HG03097 (cell line): ENCODE data around the gene ITPRIPL2.

ENCODE experiments used
- ATAC-seq: cut with Tn5 transposase; IDR thresholded peaks from one replicate; pipeline ENCODE4 v1.9.1; 2021; ENCODE audit not compliant: unreplicated experiment, low FRiP score

ITPRIPL2 gene

DNA sequence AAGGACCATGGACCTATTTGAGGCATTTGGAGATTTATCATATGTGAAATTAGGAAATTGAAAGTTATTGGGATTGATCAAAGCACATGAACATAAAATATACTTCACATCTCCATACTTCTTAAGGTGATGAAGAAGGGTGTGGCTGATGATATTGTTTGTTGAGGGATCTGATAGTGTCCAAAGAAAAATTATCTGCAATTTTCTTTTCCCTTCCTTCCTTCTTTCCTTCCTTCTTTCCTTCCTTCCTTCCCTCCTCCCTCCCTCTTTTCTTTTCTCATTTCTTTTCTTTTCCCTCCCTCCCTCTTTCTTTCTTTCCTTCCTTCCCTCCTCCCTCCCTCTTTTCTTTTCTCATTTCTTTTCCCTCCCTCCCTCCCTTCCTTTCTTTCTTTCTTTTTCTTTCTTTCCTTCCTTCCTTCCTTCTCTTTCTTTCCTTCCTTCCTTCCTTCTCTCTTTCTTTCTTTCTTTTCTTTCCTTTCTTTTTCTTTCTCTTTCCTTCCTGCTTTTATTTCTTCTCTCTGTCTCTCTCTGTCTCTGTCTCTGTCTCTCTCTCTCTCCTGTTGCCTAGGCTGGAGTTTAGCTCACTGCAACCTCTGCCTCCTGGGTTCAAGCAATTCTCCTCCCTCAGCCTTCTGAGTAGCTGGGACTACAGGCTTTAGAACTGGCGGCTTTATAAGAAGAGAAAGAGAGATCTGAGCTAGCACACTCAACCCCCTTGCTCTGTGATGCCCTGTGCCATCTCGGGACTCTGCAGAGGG, 20.9 kb upstream of the ITPRIPL2 start:
- no peak for ATAC-seq

DNA sequence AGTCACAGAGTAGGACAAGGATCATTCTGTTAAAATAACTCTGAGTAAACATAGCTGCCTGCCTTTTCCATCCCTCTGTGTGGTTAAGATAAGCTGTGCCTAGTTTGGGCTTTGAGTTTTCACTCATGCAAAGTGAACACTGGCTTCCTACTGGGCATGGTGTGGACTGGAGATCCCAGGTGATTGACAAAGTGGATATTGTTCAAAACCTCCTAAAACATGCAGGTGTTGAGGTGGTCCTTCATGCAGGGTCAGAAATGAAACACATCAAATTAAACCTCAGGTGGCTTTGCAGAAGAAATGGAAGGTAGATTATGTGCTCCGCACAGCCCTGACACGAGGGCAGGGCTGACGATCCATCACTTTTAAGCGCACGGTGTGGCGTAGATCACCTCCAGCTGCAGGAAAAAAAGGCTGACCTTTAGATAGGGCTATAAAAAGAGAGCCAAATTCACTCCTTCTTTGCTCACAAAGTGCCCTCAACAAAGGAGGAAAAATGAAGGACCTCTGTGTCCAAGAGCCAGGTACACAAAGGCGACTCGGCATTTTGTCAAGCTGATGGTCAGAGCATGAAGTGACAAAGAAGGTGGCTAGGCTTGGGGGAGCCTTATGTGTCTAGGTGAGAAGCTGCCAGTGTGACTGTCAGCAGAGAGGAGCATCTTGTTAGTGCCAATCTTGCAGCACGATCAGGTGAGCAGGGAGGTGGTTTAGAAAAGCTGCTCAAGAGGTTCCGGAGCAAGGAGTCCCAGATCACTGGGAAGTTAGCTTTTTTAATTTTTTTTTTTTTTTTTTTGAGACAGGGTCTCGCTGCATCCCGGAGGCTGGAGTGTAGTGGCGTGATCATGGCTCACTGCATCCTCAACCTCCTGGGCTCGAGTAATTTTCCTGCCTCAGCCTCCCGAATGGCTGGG, 19.9 kb upstream of the ITPRIPL2 start:
- no peak for ATAC-seq

DNA sequence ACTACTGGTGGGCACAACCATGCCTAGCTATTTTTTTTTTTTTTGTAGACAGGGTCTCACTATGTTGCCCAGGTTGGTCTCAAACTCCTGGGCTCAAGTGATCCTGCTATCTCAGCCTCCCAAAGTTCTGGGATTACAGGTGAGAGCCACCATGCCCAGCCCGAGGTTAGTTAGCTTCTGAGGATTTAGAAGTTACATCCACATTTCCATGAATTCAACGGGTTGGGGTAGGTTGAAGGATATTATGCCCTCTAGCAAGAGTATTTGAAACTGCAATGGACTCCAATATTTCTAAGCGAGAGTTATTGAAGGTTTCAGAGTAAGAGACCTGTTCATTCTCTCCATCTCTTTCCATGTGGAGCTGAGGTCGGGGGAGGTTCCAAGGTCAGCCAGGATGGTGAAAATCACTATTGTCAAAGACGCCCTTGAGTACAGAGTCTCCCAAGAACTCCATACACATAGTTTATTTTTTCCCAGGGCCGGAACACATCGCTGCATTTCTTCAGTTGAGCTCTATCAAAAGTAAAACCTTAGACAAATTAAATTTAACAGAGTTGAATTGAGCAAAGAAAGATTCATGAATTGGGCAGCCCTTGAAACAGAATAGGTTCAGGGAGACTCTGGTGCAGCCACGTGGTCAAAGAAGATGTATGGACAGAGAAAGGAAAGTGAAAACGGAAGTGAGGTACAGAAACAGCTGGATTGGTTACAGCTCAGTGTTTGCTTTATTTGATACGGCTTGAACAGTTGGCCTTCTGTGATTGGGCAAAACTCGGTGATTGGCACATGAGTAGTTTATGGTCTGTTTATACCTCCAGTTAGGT, 19.0 kb upstream of the ITPRIPL2 start:
- no peak for ATAC-seq

DNA sequence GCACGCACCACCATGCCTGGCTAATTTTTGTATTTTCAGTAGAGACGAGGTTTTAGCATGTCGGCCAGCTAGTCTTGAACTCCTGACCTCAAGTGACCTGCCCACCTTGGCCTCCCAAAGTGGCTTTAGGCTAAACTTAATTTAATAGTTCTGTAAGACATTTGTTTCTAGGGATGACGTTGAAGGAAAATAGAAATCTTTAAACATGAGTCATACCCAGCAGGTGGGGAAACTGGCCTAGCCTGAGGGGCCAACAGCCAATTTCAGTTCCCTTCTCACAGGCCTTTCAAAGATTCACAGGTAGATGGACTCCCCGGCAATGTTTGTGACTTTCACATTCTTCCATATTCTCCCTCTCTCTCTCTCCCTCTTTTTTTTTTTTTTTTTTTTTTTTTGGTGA, 18.1 kb upstream of the ITPRIPL2 start:
- no peak for ATAC-seq

DNA sequence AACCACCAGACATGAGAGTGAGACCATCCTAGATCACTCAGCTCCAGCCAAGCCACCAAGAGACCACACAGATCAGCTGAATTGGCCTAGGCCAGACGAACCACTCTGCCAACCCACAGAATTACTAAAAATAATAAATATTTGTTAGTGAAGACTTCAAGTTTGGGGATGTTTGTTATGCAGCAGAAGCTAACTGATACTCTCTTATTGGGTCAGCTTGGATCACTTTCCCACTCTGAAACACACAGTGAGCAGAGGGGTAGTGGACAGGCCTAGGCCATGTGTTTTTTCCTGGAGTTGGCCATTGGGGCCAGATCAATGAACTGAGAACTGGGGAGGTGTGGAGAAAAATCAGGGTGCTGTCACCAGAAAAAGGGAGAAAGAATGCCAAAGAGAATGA, 15.6 kb upstream of the ITPRIPL2 start:
- no peak for ATAC-seq

DNA sequence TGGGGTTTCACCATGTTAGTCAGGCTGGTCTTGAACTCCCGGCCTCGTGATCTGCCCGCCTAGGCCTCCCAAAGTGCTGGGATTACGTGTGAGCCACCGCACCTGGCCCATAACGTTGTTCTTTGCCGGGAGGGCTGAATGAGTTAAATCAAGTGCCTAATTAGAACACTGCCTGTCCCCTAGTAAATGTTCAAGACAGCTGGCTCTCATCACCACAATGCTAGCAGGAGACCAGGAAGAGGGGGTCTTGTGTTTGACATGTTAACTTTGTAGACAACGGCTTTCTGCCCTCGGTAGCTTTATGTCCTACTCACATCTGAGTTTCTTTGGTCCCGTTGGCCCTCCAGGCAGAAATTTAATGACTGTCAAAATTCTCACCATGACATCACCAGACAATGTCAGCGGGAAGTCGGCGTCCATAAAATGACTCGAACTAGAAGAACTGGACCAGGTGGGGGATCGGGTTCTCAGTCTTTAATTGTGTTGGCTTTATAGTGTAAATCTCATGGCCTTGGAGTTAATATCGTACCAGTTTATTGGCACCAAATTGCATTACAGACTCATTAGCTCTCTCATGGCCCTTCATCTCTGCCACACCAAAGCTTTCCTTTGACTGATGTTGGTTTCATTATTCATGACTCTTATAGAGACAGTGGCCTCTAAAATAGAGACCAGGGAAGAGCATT, 11.4 kb upstream of the ITPRIPL2 start:
- no peak for ATAC-seq

DNA sequence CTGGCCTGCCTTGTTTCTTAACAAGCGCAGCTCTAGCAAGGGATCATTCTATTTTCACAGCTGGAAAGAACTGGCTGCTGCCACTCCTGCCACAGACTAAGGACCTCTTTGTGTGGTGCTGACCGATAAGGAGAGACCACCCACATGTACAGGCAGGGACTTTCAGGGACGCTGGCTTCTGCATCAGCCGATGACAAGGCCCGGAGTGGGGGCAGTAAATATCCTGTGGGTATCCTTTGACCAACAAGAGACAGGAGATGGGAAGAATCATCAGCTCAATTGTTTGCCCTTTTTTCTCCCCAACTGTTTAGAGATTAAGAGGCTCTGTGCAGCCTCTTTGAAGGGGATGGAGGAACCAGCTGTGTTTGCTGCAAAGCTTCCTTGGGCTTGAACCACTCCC, 9.2 kb upstream of the ITPRIPL2 start:
- no peak for ATAC-seq

DNA sequence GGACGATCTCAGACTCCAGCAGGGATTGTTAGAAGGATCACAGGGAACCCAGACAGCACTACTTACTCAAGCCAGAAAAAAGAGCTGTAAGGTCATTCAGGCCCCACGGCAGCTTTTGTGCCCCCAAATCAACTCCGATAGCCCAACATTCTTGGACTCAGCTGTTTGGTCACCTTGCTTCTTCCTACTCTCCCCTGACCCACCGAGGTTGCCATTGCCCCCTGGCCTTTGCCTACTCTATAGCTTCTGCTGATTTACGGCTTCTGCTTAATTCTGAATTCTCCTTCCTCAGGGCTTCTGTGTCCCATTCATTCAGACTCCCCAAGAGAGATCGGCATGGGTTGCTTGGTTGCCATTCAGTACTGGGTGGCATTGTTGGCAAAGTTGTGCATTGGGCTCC, 8.6 kb upstream of the ITPRIPL2 start:
- no peak for ATAC-seq

DNA sequence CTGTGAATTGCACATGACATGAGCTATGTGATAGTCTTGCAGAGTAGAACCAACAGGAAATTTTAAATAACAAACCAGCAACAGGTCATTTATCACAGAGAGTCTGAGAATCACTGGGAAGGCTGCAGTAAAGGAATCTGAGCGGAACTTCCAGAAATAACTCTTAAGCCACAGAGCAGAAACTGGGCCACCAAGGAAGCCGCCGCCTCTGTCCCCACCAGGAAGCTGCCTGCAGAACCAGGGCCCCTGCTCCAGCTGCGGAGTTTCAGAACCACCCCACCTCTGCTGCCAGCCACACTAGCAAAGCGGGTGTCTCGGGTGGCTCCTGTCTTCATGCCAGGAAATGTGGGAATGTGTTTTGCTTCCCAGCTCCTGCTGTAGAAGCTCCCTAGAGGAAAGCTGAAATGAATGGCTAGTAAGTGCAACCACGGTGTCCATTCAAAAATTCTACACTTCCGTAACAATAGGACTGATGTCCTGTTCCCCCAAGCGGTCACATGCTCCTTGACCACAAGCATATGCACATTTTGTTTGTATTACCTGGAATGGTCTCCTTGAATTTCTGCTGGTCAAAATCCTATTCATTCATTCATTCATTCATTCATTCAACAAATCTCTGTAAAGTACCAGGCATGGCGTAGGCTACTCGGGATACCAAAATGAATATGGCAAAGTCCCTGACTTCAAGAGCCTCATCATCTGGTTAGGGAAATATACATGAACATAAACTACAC, 7.7 kb upstream of the ITPRIPL2 start:
- no peak for ATAC-seq

DNA sequence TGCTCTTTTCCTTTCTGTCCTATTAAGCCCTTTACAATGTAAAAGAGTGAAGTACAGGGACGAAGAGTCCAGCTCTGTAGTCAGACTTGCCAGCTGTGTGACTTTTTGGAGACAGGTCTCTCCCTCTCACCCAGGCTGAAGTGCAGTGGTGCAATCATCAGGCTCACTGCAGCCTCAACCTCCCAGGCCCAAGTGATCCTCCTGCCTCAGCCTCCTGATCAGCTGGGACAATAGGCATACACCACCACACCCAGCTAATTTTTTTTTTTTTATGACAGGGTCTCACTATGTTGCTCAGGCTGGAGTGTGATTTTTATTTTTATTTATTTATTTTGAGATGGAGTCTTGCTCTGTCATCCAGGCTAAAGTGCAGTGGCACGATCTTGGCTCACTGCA, 7.1 kb upstream of the ITPRIPL2 start:
- no peak for ATAC-seq

DNA sequence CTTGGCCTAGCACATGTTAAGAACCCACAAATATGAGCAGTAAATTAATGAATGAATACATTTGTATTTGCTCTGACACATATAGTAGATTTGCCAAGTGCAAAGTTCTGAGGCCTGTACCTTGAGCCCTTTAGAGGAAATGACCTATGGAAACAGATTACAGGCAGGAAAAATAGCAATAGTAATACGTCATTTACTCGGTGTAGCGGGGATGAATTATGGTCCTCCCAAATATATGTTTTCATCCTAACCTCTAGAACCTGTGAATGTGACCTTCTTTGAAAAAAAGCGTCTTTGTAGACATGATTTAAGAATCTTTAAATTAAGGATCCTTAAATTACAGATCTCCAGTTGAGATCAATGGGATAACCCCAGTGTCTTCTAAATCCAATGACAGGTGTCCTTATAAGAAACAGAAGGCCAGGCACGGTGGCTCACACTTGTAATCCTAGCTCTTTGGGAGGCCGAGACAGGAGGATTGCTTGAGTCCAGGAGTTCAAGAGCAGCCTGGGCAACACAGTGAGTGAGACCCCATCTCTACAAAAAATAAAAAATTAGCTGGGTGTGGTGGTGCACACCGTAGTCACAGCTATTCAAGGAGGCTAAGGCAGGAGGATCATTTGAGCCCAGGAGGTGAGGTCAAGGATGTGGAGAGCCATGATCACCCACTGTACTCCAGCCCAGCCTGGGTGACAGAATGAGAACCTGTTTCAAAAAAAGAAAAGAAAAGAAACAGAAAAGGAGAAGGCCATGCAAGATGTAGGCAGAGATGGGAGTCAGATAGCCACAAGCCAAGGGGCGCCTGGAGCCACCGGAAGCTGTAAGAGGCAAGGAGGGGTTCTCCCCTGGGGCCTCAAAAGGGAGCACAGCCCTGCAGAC, 5.1 kb upstream of the ITPRIPL2 start:
- no peak for ATAC-seq

DNA sequence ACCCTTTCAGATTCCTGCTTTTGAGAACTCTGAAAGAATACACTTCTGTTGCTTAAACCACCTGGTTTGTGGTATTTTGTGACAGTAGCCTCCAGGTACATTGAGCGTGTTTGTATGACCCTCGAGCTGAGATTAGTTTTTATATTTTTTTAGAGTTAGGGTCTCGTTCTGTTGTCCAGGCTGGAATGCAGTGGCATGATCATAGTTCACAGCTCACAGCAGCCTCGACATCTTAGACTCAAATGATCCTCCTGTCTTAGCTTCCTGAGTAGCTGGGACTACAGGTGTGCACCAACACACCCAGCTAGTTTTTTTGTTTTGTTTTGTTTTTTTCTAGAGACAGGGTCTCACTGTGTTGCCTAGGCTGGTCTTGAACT, 4.5 kb upstream of the ITPRIPL2 start:
- ATAC-seq, result no peak

DNA sequence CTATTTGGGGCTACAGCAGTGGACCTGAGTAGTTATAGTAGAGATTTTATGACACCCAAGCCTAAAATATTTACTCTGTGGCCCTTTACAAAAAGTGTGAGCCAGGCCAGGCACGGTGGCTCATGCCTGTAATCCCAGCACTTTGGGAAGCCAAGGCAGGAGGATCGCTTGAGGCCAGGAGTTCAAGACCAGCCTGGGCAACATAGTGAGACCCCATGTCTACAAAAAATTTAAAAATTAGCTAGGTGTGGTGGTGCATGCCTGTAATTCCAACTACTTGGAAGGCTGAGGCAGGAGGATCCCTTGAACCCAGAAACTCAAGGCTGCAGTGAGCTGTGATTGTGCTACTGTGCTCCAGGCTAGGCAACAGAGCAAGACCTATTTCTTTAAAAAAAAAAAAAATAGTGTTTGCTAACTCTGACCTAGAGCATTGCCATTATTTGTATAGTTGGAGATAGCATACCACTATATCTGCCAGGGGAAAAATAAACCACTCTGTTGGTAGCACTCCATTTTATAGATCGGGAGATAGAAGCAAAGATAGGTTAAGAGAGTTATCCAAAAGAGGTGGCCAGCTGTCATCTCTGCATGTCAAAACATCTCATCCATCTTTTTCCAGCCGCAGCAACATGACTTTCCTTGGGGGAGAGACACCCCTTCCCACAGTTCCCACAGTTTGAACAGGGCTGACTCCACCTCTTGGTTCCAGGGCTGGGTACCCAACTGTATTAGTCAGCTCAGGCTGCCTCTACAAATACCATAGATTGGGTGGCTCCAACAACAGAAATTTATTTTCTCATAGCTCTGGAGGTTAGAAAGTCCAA, 3.0 kb upstream of the ITPRIPL2 start:
- no peak for ATAC-seq

DNA sequence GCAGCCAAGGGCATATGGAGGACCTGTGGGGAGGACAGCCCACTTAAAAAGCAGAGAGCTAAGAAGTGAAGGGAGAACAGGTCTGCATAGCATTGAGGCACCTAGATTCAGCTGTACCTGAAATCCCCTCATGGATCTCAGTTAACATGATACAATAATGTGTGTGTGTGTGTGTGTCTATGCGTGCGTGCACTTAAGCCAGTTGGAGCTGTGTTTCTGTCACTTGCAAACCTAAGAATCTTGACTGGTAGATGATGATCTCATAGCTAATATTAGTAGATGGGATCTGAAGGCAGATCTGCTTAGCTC, 1.7 kb upstream of the ITPRIPL2 start:
- ATAC-seq, result no peak

DNA sequence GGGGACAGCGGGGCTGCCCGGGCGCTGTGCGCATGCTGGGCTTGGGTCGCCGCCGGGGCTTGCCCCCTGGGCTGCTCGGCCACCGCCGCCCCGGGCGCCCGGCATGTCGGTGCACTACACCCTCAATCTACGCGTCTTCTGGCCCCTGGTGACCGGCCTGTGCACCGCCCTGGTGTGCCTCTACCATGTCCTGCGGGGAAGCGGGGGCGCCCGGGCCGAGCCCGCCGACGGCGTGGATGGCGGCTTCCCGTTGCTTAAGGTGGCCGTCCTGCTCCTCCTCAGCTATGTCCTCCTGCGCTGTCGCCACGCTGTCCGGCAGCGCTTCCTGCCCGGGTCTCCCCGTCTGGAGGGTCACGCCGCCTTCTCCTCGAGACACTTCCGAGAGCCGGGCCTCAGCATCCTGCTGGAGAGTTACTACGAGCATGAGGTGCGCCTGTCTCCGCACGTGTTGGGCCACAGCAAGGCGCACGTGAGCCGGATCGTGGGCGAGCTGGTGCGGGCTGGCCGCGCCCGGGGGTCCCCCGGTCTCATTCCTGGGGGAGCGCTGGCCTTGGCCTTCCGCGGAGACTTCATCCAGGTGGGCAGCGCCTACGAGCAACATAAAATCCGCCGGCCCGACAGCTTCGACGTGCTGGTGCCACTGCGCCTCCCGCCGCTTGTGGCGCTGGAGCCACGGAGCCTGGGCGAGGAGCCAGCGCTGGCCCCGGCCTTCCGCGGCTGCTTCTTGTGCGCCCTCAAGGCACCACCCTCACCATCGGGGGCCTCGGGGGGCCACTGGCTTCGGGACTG, 789 bp downstream of the ITPRIPL2 start:
- ATAC-seq, result no peak

DNA sequence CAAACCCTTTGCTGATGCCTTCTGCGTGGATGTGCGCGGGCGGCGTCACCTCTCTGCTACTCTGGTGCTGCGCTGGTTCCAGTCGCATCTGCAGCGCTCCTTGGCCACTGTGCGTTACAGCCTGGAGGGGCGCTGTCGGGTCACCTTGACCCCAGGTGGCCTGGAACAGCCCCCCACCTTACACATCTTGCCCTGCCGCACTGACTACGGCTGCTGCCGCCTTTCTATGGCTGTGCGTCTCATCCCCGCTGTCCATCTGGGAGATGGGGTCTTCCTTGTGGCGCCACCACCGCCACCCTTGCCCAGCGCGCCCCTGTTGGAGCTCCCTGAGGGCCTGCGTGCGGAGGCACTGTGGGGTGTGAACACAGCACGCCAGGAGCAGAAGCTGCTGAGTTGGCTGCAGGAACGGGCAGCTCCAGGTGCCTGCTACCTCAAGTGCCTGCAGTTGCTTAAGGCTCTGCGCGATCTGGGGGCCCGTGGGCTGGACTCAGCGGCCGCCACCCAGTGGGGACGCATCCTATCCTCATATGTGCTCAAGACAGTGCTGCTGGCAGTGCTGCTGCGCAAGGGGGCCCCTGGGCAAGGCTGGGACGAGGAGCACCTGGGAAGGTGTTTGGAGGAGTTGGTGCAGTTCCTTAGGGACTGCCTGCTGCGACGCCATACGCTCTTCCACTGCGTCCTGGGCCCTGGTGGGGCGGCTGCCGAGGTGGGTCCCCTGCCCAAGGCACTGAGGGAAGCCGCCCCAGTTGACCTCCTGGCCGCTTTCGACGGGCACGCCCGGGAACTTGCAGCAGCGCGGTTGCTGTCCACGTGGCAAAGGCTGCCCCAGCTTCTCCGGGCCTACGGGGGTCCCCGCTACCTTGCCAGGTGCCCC, 1.6 kb downstream of the ITPRIPL2 start:
- ATAC-seq, result no peak
